Keratinocyte (primary cell): Measurements from ENCODE around the gene BBS9. TPM values are rescaled to one million over a fixed set of nuclear protein-coding genes. Genes with fewer than 3 reads are reported as not detected.

ENCODE experiments used
- DNase-seq: peaks from one replicate; pipeline ENCODE4 v3.0.0-alpha.2; 2011; ENCODE audit warnings: low read depth, missing footprints, low spot score
- FAIRE-seq: peaks from 2 replicates; lab custom pipeline; 2011; peaks lifted over from hg19 to GRCh38; lab: Jason Lieb, UNC
- H2AFZ ChIP-seq: 2 replicates; pipeline ENCODE4 v1.6.0; 2012; ENCODE audit warnings: low read length, control low read depth, inconsistent platforms; ENCODE audit not compliant: control insufficient read depth
- H3K27ac ChIP-seq: 2 replicates; pipeline ENCODE4 v1.5.1; 2011; ENCODE audit warnings: low read length; ENCODE audit not compliant: control insufficient read depth, insufficient read depth
- H3K27me3 ChIP-seq: 3 replicates; pipeline ENCODE4 v1.6.0; 2011; ENCODE audit warnings: low read length; ENCODE audit not compliant: control insufficient read depth, insufficient read depth; ENCODE audit errors: extremely low read depth
- H3K36me3 ChIP-seq, 2 experiments: 2 replicates in 1 of 2; 3 replicates in 1 of 2; pipeline ENCODE4 v1.5.1; 2011; ENCODE audit warnings: low read length in 2 of 2, mild to moderate bottlenecking in 1 of 2; ENCODE audit not compliant: control insufficient read depth in 2 of 2, insufficient read depth in 2 of 2; ENCODE audit errors: extremely low read depth in 1 of 2
- H3K4me1 ChIP-seq: 3 replicates; pipeline ENCODE4 v1.5.1; 2011; ENCODE audit warnings: low read length; ENCODE audit not compliant: control insufficient read depth, insufficient read depth; ENCODE audit errors: extremely low read depth
- H3K4me2 ChIP-seq: 3 replicates; pipeline ENCODE4 v1.6.0; 2011; ENCODE audit warnings: low read depth, low read length; ENCODE audit not compliant: control insufficient read depth, insufficient read depth; ENCODE audit errors: extremely low read depth
- H3K4me3 ChIP-seq, 3 experiments: fragments of 200-600 bp in 1 of 3; sonication (generic) in 1 of 3; 2 replicates in 2 of 3; 3 replicates in 1 of 3; pipeline ENCODE4 v1.5.1; 2011 to 2016; ENCODE audit warnings: low read length in 3 of 3, mild to moderate bottlenecking in 3 of 3, control low read depth in 2 of 3, inconsistent platforms in 1 of 3, low read depth in 1 of 3, mixed read lengths in 1 of 3, mixed run types in 1 of 3, moderate library complexity in 1 of 3; ENCODE audit not compliant: control insufficient read depth in 2 of 3, insufficient read depth in 2 of 3; ENCODE audit errors: extremely low read depth in 1 of 3
- H3K79me2 ChIP-seq: 2 replicates; pipeline ENCODE4 v1.6.0; 2012; ENCODE audit warnings: low read length; ENCODE audit not compliant: control insufficient read depth, insufficient read depth
- H3K9ac ChIP-seq: 3 replicates; pipeline ENCODE4 v1.6.0; 2011; ENCODE audit warnings: low read length; ENCODE audit not compliant: control insufficient read depth, insufficient read depth; ENCODE audit errors: extremely low read depth
- H3K9me1 ChIP-seq: 3 replicates; pipeline ENCODE4 v1.6.0; 2011; ENCODE audit warnings: low read length; ENCODE audit not compliant: control insufficient read depth, insufficient read depth; ENCODE audit errors: extremely low read depth
- H3K9me3 ChIP-seq: 2 replicates; pipeline ENCODE4 v1.5.1; 2012; ENCODE audit warnings: low read depth, low read length; ENCODE audit not compliant: control insufficient read depth
- H4K20me1 ChIP-seq: 3 replicates; pipeline ENCODE4 v1.6.0; 2011; ENCODE audit warnings: low read length; ENCODE audit not compliant: control insufficient read depth, insufficient read depth; ENCODE audit errors: extremely low read depth
- EZH2 ChIP-seq: IDR thresholded peaks from one replicate; pipeline ENCODE4 v1.6.1; 2012; ENCODE audit warnings: inconsistent platforms, mild to moderate bottlenecking, low read length, moderate library complexity
- dilution Hi-C: fragments of 300-500 bp; cut with MboI; formaldehyde crosslinking; loops from one replicate; pipeline ENCODE4 v1.7.0; 2020; ENCODE audit warnings: low sequenced_read_pairs; ENCODE audit not compliant: extremely low pct_ligation_motif_present
- polyA plus RNA-seq, 5 experiments: library from polyadenylated mRNA; depleted of rRNA in 3 of 5; stranded (reverse) in 3 of 5; stranded (forward) in 1 of 5; unstranded in 1 of 5; fragments of >200 nt; gene quantifications; 1 replicate in 1 of 5; 2 replicates in 3 of 5; 3 replicates in 1 of 5; pipeline versions ENCODE4 v1.2.1 to v1.2.3, GENCODE V29; 2011 to 2012; ENCODE audit warnings: missing spikeins in 2 of 5, low read depth in 1 of 5, low replicate concordance in 1 of 5
- TF ChIP-seq, protein P1 (sequence below), 3 experiments: IDR thresholded peaks in 1 of 3; conservative IDR thresholded peaks in 1 of 3; optimal IDR thresholded peaks in 1 of 3; 2 replicates in 2 of 3; 3 replicates in 1 of 3; pipeline versions ENCODE3 to v1.5.1; 2011; ENCODE audit warnings: low read length in 3 of 3, mild to moderate bottlenecking in 3 of 3, moderate library complexity in 2 of 3, control low read depth in 1 of 3, inconsistent platforms in 1 of 3; ENCODE audit not compliant: insufficient read depth in 2 of 3; ENCODE audit errors: extremely low read depth in 1 of 3

Gene BBS9
- polyA plus RNA-seq, 1 donor (not counting 4 experiments of a cell fraction or from before 2014, with no cell fraction given): 7.6 TPM

DNA sequence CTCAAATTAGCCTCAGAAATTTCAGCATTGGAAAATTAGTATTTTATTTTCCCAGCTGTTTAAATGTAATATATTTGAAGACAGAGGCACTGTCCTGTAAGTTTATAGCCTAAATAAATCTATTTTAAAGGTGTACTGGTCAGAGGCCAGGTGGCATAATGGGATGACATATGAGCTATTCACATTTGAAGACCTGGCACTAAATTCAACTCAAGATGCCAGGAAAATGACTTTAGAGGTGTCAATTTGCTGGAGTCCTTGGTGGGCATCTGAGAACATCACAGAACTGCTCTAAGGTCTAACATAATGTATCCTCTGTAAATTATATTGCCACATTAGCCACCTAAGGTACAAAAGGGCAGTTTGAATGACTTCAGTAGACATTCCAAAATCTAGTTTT lies 427.1 kb downstream of the BBS9 start:
- Histone ChIP-seq H2AFZ (no peak overlapping the region), H3K9ac (no peak overlapping the region), H3K79me2 (no peaks in the 10 kb centered on the region), H3K9me1 (no peaks in the 10 kb centered on the region), H3K4me2 (no peak overlapping the region), H3K36me3 (no peaks in the 10 kb centered on the region), H3K4me1 (no peaks in the 10 kb centered on the region), H3K9me3 (no peaks in the 10 kb centered on the region), H4K20me1 (no peaks in the 10 kb centered on the region), H3K27me3 (no peaks in the 10 kb centered on the region), H3K4me3 (no peak overlapping the region), H3K27ac (no peak overlapping the region)
- TF ChIP-seq, protein P1, sequence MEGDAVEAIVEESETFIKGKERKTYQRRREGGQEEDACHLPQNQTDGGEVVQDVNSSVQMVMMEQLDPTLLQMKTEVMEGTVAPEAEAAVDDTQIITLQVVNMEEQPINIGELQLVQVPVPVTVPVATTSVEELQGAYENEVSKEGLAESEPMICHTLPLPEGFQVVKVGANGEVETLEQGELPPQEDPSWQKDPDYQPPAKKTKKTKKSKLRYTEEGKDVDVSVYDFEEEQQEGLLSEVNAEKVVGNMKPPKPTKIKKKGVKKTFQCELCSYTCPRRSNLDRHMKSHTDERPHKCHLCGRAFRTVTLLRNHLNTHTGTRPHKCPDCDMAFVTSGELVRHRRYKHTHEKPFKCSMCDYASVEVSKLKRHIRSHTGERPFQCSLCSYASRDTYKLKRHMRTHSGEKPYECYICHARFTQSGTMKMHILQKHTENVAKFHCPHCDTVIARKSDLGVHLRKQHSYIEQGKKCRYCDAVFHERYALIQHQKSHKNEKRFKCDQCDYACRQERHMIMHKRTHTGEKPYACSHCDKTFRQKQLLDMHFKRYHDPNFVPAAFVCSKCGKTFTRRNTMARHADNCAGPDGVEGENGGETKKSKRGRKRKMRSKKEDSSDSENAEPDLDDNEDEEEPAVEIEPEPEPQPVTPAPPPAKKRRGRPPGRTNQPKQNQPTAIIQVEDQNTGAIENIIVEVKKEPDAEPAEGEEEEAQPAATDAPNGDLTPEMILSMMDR (optimal IDR thresholded peaks at IDR 0.05 in 1 of 3, IDR thresholded peaks at IDR 0.05 in 1 of 3, conservative IDR thresholded peaks at IDR 0.05 in 1 of 3; ENCODE audit: extremely low read depth in 1 of 3, insufficient read depth in 2 of 3, low read length in 3 of 3): no peak
- TF ChIP-seq EZH2: no peak
- no peak for FAIRE-seq
- DNase-seq: no peak
- dilution Hi-C loops: no loop called here

GRCh38 chr7:33558549-33559323 lies 429.4 kb downstream of the BBS9 start:
- no peak overlapping the region for H3K9ac ChIP-seq
- no peaks in the 10 kb centered on the region for H3K79me2 ChIP-seq
- DNase-seq (no peak), FAIRE-seq (no peak)
- no peaks in the 10 kb centered on the region for H3K36me3 ChIP-seq
- H3K9me1 ChIP-seq: no peaks in the 10 kb centered on the region
- dilution Hi-C loops: no loop called here
- no peaks in the 10 kb centered on the region for H3K9me3 ChIP-seq
- no peaks in the 10 kb centered on the region for H3K4me1 ChIP-seq
- H2AFZ ChIP-seq: no peak overlapping the region
- H3K27ac ChIP-seq: no peak overlapping the region
- no peaks in the 10 kb centered on the region for H3K27me3 ChIP-seq
- no peaks in the 10 kb centered on the region for H4K20me1 ChIP-seq
- TF ChIP-seq EZH2: no peak
- TF ChIP-seq, protein P1 (optimal IDR thresholded peaks at IDR 0.05 in 1 of 3, IDR thresholded peaks at IDR 0.05 in 1 of 3, conservative IDR thresholded peaks at IDR 0.05 in 1 of 3; ENCODE audit: extremely low read depth in 1 of 3, insufficient read depth in 2 of 3, low read length in 3 of 3): no peak
- no peak overlapping the region for H3K4me2 ChIP-seq
- H3K4me3 ChIP-seq: no peak overlapping the region
